ENCODE results near the gene RWDD1. TPM values are rescaled to one million over a fixed set of nuclear protein-coding genes. Genes with fewer than 3 reads are reported as not detected.
A peak's percentile ranks its signal among the peaks of the same experiment; 100 is the strongest.

RWDD1 gene
- total RNA-seq, 1 donor = 45.3 TPM

GRCh38 chr6:116557893-116558292 lies 13.4 kb upstream of the RWDD1 start:
- no peak for TF ChIP-seq CTCF (IDR thresholded peaks at IDR 0.05; ENCODE audit: insufficient read depth, low read depth, low read length)
- peak; percentile 90 for DNase-seq (ENCODE audit: low read depth)
- H3K4me3 ChIP-seq (ENCODE audit: low read depth, low read length) = no peak overlapping the region

- H3K4me3 ChIP-seq (ENCODE audit: low read depth, low read length) = no peak overlapping the region
- no peak for DNase-seq (ENCODE audit: low read depth)
- no peak for TF ChIP-seq CTCF (IDR thresholded peaks at IDR 0.05; ENCODE audit: insufficient read depth, low read depth, low read length)
Observed at GRCh38 chr6:116560130-116560529, 11.2 kb upstream of the RWDD1 start.

GRCh38 chr6:116561377-116562018 lies 9.8 kb upstream of the RWDD1 start:
- peak; percentile 95 for TF ChIP-seq CTCF (IDR thresholded peaks at IDR 0.05; ENCODE audit: insufficient read depth, low read depth, low read length)
- H3K4me3 ChIP-seq (ENCODE audit: low read depth, low read length) = no peak overlapping the region
- peak; percentile 77 for DNase-seq (ENCODE audit: low read depth)

GRCh38 chr6:116562019-116562403 lies 9.3 kb upstream of the RWDD1 start:
- no peak for DNase-seq (ENCODE audit: low read depth)
- H3K4me3 ChIP-seq (ENCODE audit: low read depth, low read length) = no peak overlapping the region
- no peak for TF ChIP-seq CTCF (IDR thresholded peaks at IDR 0.05; ENCODE audit: insufficient read depth, low read depth, low read length)

- DNase-seq (ENCODE audit: low read depth) = peak; percentile 34
- no peak for TF ChIP-seq CTCF (IDR thresholded peaks at IDR 0.05; ENCODE audit: insufficient read depth, low read depth, low read length)
- H3K4me3 ChIP-seq (ENCODE audit: low read depth, low read length) = no peak overlapping the region
Observed at GRCh38 chr6:116562614-116563013, 8.7 kb upstream of the RWDD1 start.

DNA sequence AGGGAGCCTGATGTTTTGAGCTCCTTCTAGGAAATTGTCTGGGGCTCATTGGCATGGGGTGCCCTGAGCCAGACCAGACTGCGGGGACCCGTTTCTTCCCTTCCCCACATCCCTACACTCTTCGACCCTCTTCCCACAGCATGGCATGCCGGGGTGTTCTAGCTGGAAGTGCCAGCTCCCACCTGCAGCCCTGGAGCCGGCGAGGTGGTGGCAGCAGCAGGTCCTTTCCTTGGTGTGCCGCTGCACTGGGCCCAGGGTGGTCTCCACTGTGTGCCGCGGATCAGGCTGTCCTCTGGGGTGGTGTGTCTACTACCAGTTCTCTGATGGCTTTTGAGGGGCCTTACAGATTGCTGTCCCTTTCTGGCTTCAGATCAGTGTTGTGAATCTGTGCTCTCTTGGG lies 7.5 kb upstream of the RWDD1 start:
- no peak overlapping the region for H3K4me3 ChIP-seq (ENCODE audit: low read depth, low read length)
- no peak for TF ChIP-seq CTCF (IDR thresholded peaks at IDR 0.05; ENCODE audit: insufficient read depth, low read depth, low read length)
- DNase-seq (ENCODE audit: low read depth) = no peak

- TF ChIP-seq CTCF (IDR thresholded peaks at IDR 0.05; ENCODE audit: insufficient read depth, low read depth, low read length) = no peak
- no peak for DNase-seq (ENCODE audit: low read depth)
- H3K4me3 ChIP-seq (ENCODE audit: low read depth, low read length) = no peak overlapping the region
Observed at GRCh38 chr6:116564311-116564710, 7.0 kb upstream of the RWDD1 start.

Measured in fibroblast of villous mesenchyme (primary cell).